Activated CD4-positive, CD25-positive, alpha-beta regulatory T cell treated with anti-CD3 and anti-CD28 coated beads, Interleukin-2, amount 50 U/mL, for 72 hours (primary cell): Measurements from ENCODE around the gene TGFA.

Source experiments
- DNase-seq: peaks from one replicate; pipeline ENCODE4 v3.0.0; 2021

TGFA gene

DNA sequence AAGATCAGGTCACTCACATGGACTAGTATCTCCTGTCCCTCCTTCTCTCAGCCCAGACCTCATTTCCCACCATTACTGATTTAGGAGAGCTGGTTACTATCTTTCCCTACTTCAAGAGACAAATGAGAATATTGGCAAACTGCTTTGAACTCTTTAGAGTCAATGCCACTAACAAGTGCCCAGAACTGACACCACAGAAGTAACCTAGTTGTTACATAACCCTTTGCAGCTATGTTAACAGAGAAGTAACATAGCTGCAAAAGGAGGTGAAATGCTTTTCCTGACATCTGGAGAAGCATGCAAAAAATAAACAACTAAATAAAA, 30.0 kb downstream of the TGFA start:
- DNase-seq = no peak

- no peak for DNase-seq
These were observed 31.0 kb downstream of the TGFA start for GRCh38 chr2:70522627-70523026.

DNA sequence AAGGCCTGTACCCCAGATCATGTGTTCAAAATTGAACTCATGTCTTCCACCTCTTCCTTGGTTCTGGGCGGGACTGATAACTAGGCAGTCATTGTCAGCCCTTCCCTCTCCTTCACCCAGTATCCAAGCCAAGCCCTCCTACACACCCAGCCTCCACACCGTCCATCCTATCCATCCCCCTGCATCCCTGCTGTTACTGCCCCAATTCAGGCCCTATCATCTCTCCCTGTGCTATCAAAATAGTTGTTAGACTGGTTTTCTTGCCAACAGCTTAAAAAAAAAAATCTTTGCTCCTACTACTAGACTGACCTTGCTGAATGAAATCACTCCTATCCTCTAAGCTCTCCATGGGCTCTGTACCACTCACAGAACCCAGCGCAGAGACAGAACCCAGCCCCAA, 32.8 kb downstream of the TGFA start:
- DNase-seq = no peak

GRCh38 chr2:70519453-70519852, 34.2 kb downstream of the TGFA start:
- no peak for DNase-seq

GRCh38 chr2:70518557-70518956, 35.1 kb downstream of the TGFA start:
- DNase-seq = no peak

GRCh38 chr2:70517804-70518203, 35.8 kb downstream of the TGFA start:
- DNase-seq = no peak

GRCh38 chr2:70516596-70516995, 37.0 kb downstream of the TGFA start:
- no peak for DNase-seq

- DNase-seq = no peak
These were observed 37.7 kb downstream of the TGFA start for GRCh38 chr2:70515938-70516337.

- DNase-seq = no peak
These were observed 39.0 kb downstream of the TGFA start for GRCh38 chr2:70514612-70515055.

DNA sequence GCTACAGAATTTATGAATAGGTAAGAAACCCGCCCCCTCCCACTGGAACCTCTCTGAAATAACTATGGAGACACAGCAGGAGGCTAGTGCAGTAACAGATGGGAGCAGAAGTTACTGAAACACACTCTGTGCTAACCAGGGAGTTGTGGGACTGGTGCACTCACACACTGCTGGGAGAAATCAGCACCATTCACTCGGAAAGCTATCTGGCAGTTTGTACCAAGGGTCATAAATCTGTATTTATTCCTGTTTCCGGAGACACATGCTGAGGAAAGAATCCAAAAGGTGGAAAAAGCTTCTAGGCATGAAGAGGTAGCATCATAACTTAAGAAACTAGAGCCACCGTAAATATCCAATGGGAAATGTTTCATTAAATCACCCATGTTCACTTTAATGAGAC, 39.9 kb downstream of the TGFA start:
- DNase-seq = no peak

DNA sequence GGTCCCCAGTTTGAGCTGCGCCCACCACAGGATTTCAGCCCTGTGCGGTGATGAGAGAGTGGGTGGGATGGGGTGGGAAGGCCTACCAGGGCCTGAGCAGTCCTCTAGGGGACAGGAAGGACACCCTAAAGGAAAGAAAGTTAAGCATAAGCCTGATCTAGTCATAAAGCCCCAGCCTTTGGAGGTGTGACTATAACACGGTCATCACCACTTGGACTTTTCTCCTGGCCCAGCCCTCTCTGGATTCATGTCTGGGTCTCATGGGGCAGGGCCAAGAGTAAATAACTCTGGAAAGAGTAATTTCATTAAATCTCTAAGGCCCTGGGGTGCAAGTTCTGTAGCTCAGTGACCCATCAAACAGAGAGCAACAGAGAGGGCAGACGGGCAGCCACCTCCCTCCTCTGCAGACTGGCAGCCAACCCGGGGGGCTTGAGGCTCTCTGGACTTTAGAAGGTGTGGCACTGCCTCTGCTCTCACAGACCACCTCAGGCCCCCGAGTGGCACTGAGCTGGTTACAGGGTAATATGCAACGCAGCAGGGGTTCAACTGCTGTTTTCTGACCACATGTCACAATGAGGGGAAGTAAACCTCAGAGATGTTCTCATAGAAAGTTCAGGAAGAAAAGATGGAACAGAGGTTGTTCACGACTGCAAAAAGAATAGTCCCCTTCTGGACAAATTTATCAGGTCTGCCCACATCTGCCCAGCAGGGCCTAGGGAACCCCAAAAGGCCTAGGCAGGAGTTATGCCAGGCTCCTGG, 41.5 kb downstream of the TGFA start:
- DNase-seq = no peak

DNA sequence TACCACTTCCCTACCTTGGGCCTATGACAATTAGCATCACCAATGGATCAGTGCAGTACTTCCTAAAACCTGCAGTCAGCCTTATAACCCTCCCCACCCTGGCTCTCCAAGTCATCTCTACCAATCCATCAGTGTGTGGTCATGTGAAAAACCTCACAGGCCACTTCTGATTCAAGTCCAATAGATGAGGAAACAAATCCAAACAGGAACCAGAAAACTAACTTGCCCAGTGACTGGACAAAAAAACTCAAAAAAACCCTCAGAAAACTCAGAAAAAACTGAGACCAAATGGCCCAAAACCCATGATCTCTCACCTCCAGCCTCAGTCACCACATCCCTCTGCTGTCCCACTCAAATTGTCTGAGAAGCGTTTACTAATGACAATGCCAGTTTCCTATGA, 43.3 kb downstream of the TGFA start:
- DNase-seq = no peak

- DNase-seq = no peak
These were observed 44.1 kb downstream of the TGFA start for GRCh38 chr2:70509565-70509964.

GRCh38 chr2:70508711-70509462, 44.7 kb downstream of the TGFA start:
- no peak for DNase-seq

- no peak for DNase-seq
These were observed 47.8 kb downstream of the TGFA start for GRCh38 chr2:70505613-70506391.

DNA sequence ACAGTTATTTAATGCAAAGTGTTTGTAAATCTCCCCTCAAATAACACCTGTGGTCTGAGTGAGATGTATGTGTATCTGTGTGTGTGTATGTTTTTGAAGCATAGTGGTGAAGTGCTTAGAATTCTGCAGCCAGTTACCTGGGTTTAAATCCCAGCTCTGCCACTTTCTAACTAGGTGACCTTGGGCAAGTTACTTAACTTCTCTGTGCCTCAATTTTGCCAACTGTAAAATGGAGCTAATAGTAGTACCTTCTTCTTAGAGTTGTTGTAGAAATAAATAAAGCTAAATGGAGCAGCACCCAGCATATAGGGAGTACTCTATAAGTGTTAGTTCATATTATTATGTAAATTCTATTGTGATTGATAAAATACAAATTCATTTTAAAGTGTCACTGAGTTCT, 48.9 kb downstream of the TGFA start:
- no peak for DNase-seq

- no peak for DNase-seq
These were observed 49.7 kb downstream of the TGFA start for GRCh38 chr2:70503896-70504295.

GRCh38 chr2:70501728-70502127, 51.9 kb downstream of the TGFA start:
- no peak for DNase-seq

DNA sequence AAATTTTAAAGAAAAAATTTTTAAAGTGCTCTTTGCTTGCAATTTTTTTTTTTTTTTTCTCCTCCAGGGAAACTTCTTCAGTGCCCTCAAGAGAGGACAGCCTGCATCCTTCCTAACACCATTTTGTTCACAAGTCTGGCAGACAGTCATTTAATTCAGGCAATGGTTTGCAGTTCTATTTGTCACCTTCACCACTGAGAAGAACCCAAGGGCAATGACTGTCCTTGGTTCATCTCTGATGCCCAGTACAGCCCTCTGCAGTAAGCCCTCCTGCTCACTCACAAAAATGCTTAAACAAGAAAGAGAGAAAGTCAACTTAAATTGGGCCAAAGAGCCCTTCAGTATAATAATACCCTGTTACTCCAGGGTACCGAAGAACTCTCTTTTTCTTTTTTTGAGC, 52.4 kb downstream of the TGFA start:
- no peak for DNase-seq

DNA sequence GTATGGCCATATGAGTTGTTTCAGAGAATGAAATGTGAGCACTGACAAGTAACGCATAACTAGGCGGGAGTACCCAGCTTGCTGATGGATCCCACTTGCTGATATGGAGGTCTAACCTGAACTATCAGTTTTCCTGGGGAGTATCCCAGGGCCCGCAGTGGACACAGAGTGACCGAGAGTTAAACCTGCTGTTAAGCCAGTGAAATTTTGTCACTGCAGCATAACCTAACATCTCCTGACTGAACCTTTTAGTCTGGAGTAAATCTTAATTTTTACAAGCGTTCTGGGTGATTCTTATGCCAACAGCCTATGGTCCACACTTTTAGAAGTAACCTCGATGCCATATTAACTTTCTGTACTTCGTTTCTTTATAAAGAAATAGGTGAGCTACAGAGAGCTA, 54.4 kb downstream of the TGFA start:
- no peak for DNase-seq

GRCh38 chr2:70498528-70498927, 55.1 kb downstream of the TGFA start:
- DNase-seq = no peak

GRCh38 chr2:70498054-70498453, 55.6 kb downstream of the TGFA start:
- no peak for DNase-seq

GRCh38 chr2:70496819-70497218, 56.8 kb downstream of the TGFA start:
- no peak for DNase-seq
